NCI-H1048 (cell line): ENCODE measurements around the gene NFAT5.
"Not testable (repeated sequence)": the region's sequence is repeated elsewhere in the genome, so short reads cannot be mapped to it uniquely, and the experiment has no call there.

Experiments
- DNase-seq: peaks from one replicate; lab custom pipeline; 2025; lab: John Stamatoyannopoulos, UW

Gene NFAT5

DNA sequence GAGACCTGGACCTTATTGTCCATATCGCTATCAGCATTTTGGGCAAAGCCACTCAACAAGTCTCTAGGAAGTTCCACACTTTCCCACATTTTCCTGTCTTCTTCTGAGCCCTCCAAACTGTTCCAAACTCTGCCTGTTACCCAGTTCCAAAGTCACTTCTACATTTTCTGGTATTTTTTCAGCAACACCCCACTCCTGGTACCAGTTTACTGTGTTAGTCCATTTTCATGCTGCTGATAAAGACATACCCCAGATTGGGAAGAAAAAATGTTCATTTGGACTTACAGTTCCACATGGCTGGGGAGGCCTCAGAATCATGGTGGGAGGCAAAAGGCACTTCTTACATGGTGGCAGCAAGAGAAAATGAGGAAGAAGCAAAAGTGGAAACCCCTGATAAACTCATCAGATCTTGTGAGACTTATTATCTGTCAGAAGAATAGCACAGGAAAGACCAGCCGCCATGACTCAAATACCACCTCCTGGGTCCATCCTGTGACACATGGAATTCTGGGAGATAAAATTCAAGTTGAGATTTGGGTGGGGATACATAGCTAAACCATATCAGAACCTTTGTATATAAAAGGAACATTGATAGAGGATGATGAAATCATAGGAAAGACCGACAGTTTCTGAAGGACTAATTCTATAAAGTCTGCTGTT lies 71.6 kb downstream of the NFAT5 start:
- not testable (repeated sequence) for DNase-seq

DNA sequence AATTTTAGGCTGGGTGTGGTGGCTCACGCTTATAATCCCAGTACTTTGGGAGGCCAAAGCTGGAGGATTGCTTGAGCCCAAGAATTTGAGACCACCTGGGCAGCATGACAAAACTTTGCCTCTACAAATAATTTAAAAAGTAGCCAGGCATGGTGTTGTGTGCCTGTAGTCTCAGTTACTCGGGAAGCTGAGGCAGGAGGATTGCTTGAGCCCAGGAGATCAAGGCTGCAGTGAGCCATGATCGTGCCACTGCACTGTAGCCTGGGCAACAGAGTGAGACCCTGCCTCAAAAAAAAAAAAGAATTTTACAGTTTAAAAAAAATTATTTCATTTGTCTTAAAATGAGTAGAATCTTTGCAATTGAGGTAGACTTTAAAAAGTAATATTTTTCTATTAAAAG lies 78.2 kb downstream of the NFAT5 start:
- not testable (repeated sequence) for DNase-seq

DNA sequence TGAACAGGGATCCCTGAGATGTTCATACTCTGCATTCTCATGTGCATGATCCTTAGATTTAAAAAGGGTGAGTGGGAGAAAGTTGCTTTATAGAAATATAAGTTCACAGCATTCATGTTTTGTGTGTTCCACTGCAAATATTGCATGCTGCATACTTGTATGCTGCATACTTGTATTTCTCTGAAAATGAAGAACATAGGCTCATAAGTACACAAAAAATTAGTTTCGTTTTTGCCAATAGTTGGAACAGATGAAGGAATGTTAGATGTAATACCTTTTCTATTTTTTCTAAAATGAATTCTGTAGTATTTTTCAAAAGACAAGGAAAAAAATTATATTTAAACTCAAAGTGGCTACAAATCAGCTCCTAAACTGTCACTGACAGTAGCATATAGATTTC lies 79.0 kb downstream of the NFAT5 start:
- DNase-seq = no peak

DNA sequence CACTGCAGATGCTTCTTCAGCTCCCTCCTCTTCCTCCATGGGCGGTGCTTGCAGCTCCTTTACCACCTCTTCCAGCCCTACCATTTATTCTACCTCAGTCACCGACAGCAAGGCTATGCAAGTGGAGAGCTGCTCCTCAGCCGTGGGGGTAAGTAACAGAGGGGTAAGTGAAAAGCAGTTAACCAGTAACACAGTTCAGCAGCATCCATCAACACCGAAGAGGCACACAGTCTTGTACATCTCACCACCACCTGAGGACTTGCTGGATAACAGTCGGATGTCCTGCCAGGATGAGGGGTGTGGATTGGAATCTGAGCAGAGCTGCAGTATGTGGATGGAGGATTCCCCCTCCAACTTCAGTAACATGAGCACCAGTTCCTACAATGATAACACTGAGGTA lies 81.3 kb downstream of the NFAT5 start:
- DNase-seq = no peak

DNA sequence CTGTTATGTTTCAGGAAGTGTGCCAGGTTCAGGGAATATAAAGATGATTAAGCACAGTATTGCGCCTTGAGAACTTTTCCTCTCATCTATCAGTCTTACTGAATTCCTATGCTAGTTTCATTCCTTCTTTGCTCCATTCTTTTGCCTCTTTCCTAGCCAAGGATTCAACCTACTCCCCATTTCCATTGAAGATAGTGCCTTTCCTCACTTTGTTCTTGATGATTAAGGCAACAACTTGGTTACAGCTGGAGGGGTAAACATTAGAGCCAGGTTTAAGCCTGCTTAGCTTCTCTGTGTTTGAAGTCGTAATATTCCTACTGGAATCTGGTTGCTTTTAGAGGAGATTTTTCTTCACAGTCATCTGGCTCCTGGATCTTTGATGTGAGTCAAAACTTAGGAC lies 85.5 kb downstream of the NFAT5 start:
- DNase-seq = no peak

DNA sequence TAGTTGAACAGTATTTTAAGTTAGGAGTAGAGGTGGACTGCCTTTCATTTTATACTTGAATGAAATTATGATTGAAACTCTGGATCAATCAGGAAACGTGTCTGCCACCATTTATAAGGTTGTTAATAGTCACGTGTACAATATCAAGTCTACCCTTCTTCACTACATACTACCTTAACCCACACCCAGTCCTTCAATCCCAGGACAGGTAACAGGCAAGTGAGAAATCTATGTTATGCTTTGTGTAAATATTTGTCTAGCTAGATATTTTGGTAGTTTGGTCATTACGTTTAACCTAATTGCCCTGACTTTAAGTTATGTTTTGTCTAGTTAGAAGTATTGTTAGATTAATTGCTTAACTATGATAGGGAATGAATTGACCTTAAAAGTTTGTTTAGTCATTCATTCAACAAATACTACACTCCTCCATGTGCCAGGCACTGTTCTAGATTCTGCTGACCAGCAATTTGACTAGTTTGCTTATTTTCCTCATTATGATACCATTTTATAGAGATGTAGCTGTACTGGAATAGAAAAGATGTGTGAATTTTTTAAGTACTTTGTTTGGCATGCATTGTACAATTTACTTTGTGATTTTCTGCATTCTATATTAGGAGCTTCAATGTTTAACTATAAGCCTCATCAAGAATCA lies 88.6 kb downstream of the NFAT5 start:
- no peak for DNase-seq

DNA sequence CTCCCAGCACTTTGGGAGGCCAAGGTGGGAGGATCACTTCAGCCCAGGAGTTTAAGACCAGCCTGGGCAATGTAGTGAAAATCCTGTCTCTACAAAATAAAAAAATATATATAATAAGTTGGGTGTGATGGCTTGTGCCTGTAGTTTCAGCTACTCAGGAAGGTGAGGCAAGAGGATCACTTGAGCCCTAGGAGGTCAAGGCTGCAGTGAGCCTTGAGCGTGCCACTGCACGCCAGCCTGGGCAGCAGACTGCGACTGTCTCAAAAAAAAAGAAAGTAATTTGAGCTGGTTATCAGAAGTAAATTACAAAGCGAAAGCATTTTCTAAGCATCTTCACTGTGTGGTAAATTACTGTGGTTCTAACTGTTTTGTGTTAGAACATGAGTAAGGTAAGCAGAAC lies 94.4 kb downstream of the NFAT5 start:
- DNase-seq = no peak

DNA sequence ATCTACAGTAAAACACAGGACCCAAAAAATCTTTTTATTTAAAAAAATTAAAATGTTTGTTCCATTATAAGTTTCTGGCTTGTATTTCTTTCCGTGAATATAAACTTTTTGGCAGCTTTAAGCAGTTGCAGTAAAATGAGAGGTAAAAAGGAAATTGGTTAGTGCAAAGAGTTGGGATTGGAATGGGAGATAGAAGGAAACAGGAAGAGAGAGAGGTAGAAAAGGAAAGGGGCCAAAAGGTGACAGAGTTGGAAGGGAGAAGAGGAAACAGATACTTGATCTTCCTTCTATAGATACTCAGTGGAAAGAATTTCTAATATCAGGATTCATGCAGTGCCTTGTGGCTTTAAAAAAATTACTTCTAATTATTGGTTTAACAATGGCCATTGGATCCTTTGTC lies 97.1 kb downstream of the NFAT5 start:
- no peak for DNase-seq

DNA sequence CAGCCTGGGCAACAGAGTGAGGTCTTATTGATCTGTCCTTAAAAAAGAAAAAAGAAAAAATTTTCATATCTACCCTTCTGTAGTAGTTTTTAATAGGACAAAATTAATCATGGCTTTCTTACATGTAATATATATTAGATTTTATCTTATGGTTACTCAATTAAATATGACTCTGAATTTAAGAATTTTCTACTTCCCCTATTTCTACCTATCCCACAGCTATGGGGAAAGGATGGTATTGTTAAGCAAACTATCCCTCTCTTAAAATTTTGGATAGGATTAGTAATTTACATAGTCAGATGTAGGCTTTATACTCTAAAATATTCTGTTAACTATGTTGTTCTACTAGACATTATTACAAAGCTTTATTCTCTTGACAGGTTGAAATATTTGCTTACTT lies 98.1 kb downstream of the NFAT5 start:
- no peak for DNase-seq

DNA sequence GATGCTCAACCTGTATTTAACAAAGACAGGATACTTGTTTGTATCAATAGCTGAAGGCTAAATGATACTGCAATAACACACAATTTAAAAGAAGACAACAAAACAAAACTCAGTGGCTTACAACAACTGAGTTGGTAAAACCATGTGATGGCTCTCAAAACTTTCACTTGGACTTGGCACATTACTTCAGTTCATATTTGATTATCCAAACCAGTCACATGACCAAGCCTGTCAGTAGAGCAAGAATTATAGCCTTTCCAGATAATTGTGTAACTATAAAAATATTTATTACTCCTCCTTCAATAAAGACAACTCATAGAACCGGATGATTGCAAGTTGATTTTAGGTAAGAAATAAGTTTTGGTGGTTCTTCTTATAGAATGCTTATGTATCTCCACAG lies 103.8 kb downstream of the NFAT5 start:
- no peak for DNase-seq

DNA sequence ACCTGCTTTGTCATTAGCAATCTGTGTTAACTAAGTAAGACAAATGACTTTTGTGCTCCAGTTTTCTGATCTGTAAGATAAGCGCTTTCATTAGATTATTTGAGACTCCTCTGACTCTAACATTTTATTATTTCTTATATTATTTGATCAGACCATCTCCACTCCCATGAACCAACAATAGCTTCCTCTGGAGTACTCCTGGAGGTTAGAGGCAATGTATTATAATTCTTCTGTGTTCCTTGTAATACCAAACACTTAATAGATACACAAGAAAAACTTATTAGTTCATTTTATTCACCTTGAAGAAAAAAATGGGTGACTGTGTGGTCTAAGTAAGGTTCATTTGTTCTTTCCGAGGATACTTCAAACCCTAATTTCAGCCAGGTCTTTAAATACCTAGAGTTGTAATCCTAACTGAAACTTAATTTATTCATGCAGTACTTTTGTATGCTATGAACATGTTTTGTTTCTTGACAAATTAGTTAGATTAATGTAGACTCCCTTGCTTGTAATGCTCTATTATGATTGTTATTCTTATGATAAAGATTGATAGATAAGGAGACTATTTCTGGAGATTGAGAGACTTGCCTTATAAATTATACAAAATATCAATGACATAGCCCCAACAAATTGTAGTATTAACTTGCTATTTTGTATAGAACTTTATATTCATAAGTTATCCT lies 106.7 kb downstream of the NFAT5 start:
- DNase-seq = no peak

DNA sequence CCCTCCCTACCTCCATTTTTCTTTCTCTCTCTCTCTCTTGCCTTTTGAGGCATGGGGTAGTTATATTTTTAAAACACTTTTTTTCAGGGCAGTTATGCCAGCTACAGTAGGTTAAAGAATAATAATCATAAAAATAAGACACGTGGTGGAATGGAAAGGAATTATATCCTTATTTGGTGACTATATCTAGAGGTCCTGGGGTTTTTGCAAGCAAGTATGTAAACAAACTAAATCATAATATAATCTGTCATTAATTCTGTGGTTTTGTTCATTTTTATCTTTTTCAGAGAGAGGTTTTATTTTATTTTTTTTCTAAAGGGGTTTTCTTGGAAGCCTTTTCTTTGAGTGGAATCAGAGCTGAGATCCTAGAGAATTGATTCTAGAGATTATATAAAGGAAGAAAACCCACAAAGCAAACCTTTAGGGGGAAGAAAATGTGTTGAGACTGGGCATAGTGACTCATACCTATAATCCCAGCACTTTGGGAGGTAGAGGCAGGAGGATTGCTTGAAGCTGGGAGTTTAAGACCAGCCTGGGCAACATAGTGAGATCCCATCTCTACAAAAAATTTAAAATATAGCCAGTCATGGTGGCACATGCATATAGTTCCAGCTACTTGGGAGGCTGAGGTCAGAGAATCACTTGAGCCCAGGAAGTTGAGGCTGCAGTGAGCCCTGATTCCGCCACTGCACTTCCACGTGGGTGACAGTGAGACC lies 107.4 kb downstream of the NFAT5 start:
- no peak for DNase-seq

DNA sequence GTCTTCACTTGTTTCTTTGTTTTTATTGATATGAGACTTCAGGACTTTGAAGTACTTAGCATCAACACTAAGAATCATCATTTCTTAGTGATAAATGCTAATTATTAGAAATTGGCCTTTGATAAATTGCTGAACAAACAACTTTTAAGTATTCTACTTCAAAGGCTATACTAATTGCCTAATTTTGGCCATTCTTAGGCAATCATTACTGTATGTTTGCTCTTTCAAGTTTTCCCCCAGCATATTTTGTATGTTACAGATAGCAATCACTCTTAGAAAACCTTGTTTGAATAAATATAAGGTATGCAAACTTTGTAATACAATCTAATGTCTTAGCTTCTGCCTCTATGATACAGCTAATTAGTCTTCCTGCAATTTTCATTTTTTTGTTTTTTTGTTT lies 114.6 kb downstream of the NFAT5 start:
- no peak for DNase-seq

DNA sequence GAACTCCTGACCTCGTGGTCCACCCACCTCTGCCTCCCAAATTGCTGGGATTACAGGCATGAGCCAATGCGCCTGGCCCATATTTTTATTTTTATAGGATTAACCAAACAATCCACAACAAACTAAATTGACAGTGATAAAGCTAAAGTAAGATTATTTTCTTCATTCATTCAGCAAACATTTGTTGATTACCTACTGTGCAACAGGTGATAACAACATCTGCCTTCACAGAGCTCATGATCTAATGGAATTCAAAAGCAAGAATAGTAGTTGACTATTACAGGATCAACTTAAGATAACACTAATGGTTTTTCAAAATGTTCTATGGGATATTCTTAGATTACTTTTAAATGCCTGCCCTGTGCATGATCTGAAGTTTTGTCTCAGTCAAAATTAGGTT lies 122.8 kb downstream of the NFAT5 start:
- no peak for DNase-seq

DNA sequence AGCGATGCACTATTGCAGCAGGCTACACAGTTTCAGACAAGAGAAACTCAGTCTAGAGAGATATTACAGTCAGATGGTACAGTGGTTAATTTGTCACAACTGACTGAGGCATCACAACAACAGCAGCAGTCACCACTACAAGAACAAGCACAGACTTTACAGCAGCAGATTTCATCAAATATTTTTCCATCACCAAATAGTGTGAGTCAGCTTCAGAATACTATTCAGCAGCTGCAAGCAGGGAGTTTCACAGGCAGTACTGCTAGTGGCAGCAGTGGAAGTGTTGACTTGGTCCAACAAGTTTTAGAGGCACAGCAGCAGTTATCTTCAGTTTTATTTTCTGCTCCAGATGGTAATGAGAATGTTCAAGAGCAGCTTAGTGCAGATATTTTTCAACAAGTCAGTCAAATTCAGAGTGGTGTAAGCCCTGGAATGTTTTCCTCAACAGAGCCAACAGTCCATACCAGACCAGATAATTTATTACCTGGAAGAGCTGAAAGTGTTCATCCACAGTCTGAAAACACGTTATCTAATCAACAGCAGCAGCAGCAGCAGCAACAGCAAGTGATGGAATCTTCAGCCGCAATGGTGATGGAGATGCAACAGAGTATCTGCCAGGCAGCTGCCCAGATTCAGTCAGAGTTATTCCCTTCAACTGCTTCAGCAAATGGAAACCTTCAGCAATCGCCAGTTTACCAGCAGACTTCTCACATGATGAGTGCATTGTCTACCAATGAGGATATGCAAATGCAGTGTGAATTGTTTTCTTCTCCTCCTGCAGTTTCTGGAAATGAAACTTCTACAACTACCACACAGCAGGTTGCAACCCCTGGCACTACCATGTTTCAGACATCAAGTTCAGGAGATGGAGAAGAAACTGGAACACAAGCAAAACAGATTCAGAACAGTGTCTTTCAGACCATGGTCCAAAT lies 126.5 kb downstream of the NFAT5 start:
- no peak for DNase-seq

DNA sequence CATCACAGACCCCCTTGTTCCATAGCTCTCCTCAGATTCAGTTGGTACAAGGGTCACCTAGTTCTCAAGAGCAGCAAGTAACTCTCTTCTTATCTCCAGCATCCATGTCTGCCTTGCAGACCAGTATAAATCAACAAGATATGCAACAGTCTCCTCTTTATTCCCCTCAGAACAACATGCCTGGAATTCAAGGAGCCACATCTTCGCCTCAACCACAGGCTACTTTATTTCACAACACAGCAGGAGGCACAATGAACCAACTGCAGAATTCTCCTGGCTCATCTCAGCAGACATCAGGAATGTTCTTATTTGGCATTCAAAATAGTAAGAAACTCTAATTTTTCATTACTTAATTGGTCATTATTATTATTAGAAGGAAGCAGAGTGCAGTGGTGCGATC lies 128.2 kb downstream of the NFAT5 start:
- no peak for DNase-seq

DNA sequence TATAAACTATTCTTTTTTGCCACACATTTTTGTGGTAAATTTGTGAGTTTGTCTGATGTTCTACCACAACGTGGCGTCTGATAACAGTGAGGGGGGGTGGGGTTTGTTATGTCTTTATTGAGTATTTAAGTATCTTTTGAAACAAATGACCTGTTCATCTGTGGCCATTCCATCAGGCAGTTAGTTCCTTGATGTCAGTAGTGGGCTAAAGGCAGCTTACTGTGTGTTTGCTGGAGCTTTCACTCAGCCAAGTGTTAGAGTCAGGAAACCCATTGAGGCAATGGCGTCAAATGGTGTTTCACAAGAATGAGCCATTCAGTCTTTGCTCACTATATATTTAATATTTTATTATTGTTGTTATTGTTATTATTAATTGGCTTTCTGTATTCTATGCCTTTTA lies 132.6 kb downstream of the NFAT5 start:
- no peak for DNase-seq

DNA sequence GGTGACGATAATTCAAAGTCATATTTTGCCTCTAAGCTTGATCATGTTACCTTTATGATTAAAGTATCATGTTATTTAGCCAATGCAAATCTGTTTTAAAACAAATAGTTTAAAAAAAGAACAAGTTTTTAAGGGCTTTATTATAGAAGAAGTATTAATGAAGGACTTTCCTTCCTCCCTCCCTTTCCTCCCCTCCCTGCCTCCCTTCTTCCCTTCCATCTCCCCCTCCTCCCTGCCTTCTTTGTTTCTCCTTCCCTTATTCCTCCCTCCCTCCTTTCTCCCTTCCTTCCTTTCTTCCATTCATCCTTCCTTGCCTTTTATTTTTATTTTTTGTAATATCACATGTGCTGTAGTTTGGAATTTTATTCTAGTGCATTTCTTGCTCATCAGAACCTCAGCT lies 134.1 kb downstream of the NFAT5 start:
- DNase-seq = no peak

DNA sequence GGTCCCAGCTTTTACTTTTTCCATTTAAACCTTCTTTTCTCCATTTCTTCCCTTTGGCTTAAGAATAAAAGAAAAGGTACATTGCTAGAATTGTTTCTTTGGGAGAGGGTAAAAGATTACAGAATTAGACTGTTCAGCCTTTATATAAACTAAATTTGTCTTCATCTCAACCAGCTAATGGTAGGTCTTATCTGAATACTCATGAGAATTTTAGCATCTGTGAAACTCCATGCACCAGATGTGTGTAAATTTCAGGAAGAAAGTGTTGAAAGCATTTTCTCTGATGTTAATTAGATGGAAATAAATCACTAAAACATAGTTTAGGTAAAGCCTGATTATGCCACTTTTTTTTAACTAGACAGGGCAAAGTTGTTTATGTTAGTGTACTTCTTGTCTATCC lies 135.7 kb downstream of the NFAT5 start:
- DNase-seq = no peak

DNA sequence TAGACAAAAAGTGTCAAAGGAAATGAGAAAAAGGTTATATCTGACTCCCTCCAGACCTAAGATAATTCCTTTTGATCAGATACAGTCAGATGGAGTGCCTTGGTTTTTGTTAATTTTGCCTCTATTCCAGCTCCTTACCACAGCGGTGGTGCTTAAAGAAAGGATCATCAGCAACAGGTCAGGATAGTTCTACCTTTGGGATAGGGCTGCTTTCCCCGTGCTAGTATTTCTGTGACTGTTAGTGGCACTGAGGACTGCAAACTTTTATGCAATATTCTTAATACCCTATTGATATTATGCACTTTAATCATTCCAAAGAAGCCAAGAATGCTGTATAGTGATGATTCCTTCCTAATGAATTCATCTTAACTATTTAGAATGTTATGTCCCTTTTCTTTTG lies 136.1 kb downstream of the NFAT5 start:
- DNase-seq = no peak

DNA sequence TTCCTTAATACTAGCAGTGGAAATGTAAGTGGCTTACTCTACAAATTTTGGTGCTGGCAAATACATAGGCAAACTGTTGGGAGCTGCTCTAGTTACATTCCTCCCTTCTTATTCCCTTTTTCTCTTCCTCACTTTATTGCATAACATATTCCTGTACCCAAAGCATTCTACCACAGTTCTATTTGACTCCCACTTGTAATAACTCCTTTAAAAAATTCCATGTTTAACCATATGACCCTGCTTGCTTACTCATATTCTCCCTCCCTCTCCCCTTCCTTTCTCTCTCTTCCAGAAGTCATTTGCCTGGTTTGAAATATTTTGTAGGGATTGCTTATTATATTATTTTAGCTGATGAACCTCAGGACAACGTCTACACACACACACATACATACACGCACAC lies 137.9 kb downstream of the NFAT5 start:
- DNase-seq = no peak
